ENCODE measurements around the gene SNCB.

GRCh38 chr5:176665517-176665916 is 35.2 kb upstream of the SNCB start:
- TF ChIP-seq SMC3 (IDR thresholded peaks at IDR 0.05; ENCODE audit: low read length) (no peak), TBP (CRISPR knock-in tag; IDR thresholded peaks at IDR 0.05) (no peak)
